ENCODE results near the gene KCNH4.
A peak's percentile ranks its signal among the peaks of the same experiment; 100 is the strongest.
"Not testable (repeated sequence)": the region's sequence is repeated elsewhere in the genome, so short reads cannot be mapped to it uniquely, and the experiment has no call there.

Gene KCNH4

GRCh38 chr17:42163113-42163512, 17.8 kb downstream of the KCNH4 start:
- Histone ChIP-seq H3K9ac (ENCODE audit: low read length) (no peak overlapping the region), H3K27me3 (ENCODE audit: control insufficient read depth, insufficient read depth, low read length) (no peaks in the 10 kb centered on the region), H3K4me1 (ENCODE audit: control insufficient read depth, insufficient read depth, low read length) (no peaks in the 10 kb centered on the region), H3K27ac (ENCODE audit: low read depth, low read length) (no peak overlapping the region), H3K36me3 (ENCODE audit: control insufficient read depth, insufficient read depth, low read length) (no peaks in the 10 kb centered on the region), H3K4me3 (ENCODE audit: low read length) (no peak overlapping the region)

GRCh38 chr17:42160531-42160910, 20.4 kb downstream of the KCNH4 start:
- Histone ChIP-seq H3K4me1 (ENCODE audit: control insufficient read depth, insufficient read depth, low read length) (no peaks in the 10 kb centered on the region), H3K36me3 (ENCODE audit: control insufficient read depth, insufficient read depth, low read length) (no peaks in the 10 kb centered on the region), H3K27me3 (ENCODE audit: control insufficient read depth, insufficient read depth, low read length) (no peaks in the 10 kb centered on the region), H3K27ac (ENCODE audit: low read depth, low read length) (no peak overlapping the region), H3K4me3 (ENCODE audit: low read length) (no peak overlapping the region), H3K9ac (ENCODE audit: low read length) (no peak overlapping the region)

GRCh38 chr17:42159796-42160530, 21.0 kb downstream of the KCNH4 start:
- Histone ChIP-seq H3K9ac (ENCODE audit: low read length) (no peak overlapping the region), H3K27ac (ENCODE audit: low read depth, low read length) (no peak overlapping the region), H3K36me3 (ENCODE audit: control insufficient read depth, insufficient read depth, low read length) (no peaks in the 10 kb centered on the region), H3K4me3 (ENCODE audit: low read length) (no peak overlapping the region), H3K27me3 (ENCODE audit: control insufficient read depth, insufficient read depth, low read length) (no peaks in the 10 kb centered on the region), H3K4me1 (ENCODE audit: control insufficient read depth, insufficient read depth, low read length) (no peaks in the 10 kb centered on the region)

GRCh38 chr17:42155614-42156045, 25.3 kb downstream of the KCNH4 start:
- Histone ChIP-seq H3K4me1 (ENCODE audit: control insufficient read depth, insufficient read depth, low read length) (peaks cover 9% of the 10 kb centered on the region), H3K4me3 (ENCODE audit: low read length) (peak overlapping the region; percentile 54), H3K9ac (ENCODE audit: low read length) (no peak overlapping the region), H3K27me3 (ENCODE audit: control insufficient read depth, insufficient read depth, low read length) (no peaks in the 10 kb centered on the region), H3K27ac (ENCODE audit: low read depth, low read length) (no peak overlapping the region), H3K36me3 (ENCODE audit: control insufficient read depth, insufficient read depth, low read length) (no peaks in the 10 kb centered on the region)

- H3K27ac ChIP-seq (ENCODE audit: low read depth, low read length): peak overlapping the region; percentile 77
- no peaks in the 10 kb centered on the region for H3K36me3 ChIP-seq (ENCODE audit: control insufficient read depth, insufficient read depth, low read length)
- peak overlapping the region; percentile 72 for H3K9ac ChIP-seq (ENCODE audit: low read length)
- H3K4me3 ChIP-seq (ENCODE audit: low read length): peak overlapping the region; percentile 98
- peaks cover 9% of the 10 kb centered on the region for H3K4me1 ChIP-seq (ENCODE audit: control insufficient read depth, insufficient read depth, low read length)
- H3K27me3 ChIP-seq (ENCODE audit: control insufficient read depth, insufficient read depth, low read length): no peaks in the 10 kb centered on the region
Observed at GRCh38 chr17:42153919-42154742, 26.8 kb downstream of the KCNH4 start.

- Histone ChIP-seq H3K9ac (ENCODE audit: low read length) (no peak overlapping the region), H3K36me3 (ENCODE audit: control insufficient read depth, insufficient read depth, low read length) (peaks cover 14% of the 10 kb centered on the region), H3K27ac (ENCODE audit: low read depth, low read length) (no peak overlapping the region), H3K4me1 (ENCODE audit: control insufficient read depth, insufficient read depth, low read length) (no peaks in the 10 kb centered on the region), H3K4me3 (ENCODE audit: low read length) (no peak overlapping the region), H3K27me3 (ENCODE audit: control insufficient read depth, insufficient read depth, low read length) (no peaks in the 10 kb centered on the region)
Observed at GRCh38 chr17:42146911-42147607, 33.9 kb downstream of the KCNH4 start.

- not testable (repeated sequence) for H3K9ac ChIP-seq (ENCODE audit: low read length); H3K4me1 ChIP-seq (ENCODE audit: control insufficient read depth, insufficient read depth, low read length); H3K27ac ChIP-seq (ENCODE audit: low read depth, low read length); H3K27me3 ChIP-seq (ENCODE audit: control insufficient read depth, insufficient read depth, low read length); H3K4me3 ChIP-seq (ENCODE audit: low read length)
- peaks cover 15% of the 10 kb centered on the region for H3K36me3 ChIP-seq (ENCODE audit: control insufficient read depth, insufficient read depth, low read length)
Observed at GRCh38 chr17:42143138-42143537, 37.8 kb downstream of the KCNH4 start.

- no peak overlapping the region for H3K27ac ChIP-seq (ENCODE audit: low read depth, low read length)
- peaks cover 15% of the 10 kb centered on the region for H3K36me3 ChIP-seq (ENCODE audit: control insufficient read depth, insufficient read depth, low read length)
- H3K4me1 ChIP-seq (ENCODE audit: control insufficient read depth, insufficient read depth, low read length): peaks cover 10% of the 10 kb centered on the region
- no peaks in the 10 kb centered on the region for H3K27me3 ChIP-seq (ENCODE audit: control insufficient read depth, insufficient read depth, low read length)
- no peak overlapping the region for H3K9ac ChIP-seq (ENCODE audit: low read length)
- H3K4me3 ChIP-seq (ENCODE audit: low read length): no peak overlapping the region
Observed at GRCh38 chr17:42142371-42142896, 38.5 kb downstream of the KCNH4 start.

GRCh38 chr17:42141382-42141781, 39.6 kb downstream of the KCNH4 start:
- Histone ChIP-seq H3K27ac (ENCODE audit: low read depth, low read length) (no peak overlapping the region), H3K4me1 (ENCODE audit: control insufficient read depth, insufficient read depth, low read length) (peaks cover 10% of the 10 kb centered on the region), H3K27me3 (ENCODE audit: control insufficient read depth, insufficient read depth, low read length) (no peaks in the 10 kb centered on the region), H3K9ac (ENCODE audit: low read length) (no peak overlapping the region), H3K4me3 (ENCODE audit: low read length) (no peak overlapping the region), H3K36me3 (ENCODE audit: control insufficient read depth, insufficient read depth, low read length) (peaks cover 15% of the 10 kb centered on the region)

- not testable (repeated sequence) for H3K4me1 ChIP-seq (ENCODE audit: control insufficient read depth, insufficient read depth, low read length); H3K27me3 ChIP-seq (ENCODE audit: control insufficient read depth, insufficient read depth, low read length); H3K9ac ChIP-seq (ENCODE audit: low read length); H3K27ac ChIP-seq (ENCODE audit: low read depth, low read length); H3K4me3 ChIP-seq (ENCODE audit: low read length)
- H3K36me3 ChIP-seq (ENCODE audit: control insufficient read depth, insufficient read depth, low read length): peaks cover 15% of the 10 kb centered on the region
Observed at GRCh38 chr17:42140690-42141089, 40.3 kb downstream of the KCNH4 start.

GRCh38 chr17:42138749-42139492, 42.0 kb downstream of the KCNH4 start:
- Histone ChIP-seq H3K27me3 (ENCODE audit: control insufficient read depth, insufficient read depth, low read length) (no peaks in the 10 kb centered on the region), H3K4me3 (ENCODE audit: low read length) (no peak overlapping the region), H3K36me3 (ENCODE audit: control insufficient read depth, insufficient read depth, low read length) (peaks cover 15% of the 10 kb centered on the region), H3K9ac (ENCODE audit: low read length) (no peak overlapping the region), H3K4me1 (ENCODE audit: control insufficient read depth, insufficient read depth, low read length) (peaks cover 10% of the 10 kb centered on the region), H3K27ac (ENCODE audit: low read depth, low read length) (peak overlapping the region; percentile 30)

GRCh38 chr17:42136654-42137051, 44.3 kb downstream of the KCNH4 start:
- Histone ChIP-seq H3K27ac (ENCODE audit: low read depth, low read length) (no peak overlapping the region), H3K4me1 (ENCODE audit: control insufficient read depth, insufficient read depth, low read length) (peaks cover 10% of the 10 kb centered on the region), H3K4me3 (ENCODE audit: low read length) (peak overlapping the region; percentile 12), H3K27me3 (ENCODE audit: control insufficient read depth, insufficient read depth, low read length) (no peaks in the 10 kb centered on the region), H3K9ac (ENCODE audit: low read length) (no peak overlapping the region), H3K36me3 (ENCODE audit: control insufficient read depth, insufficient read depth, low read length) (peaks cover 5% of the 10 kb centered on the region)
